ENCODE measurements around the gene TMC2.
"Not testable (repeated sequence)": the region's sequence is repeated elsewhere in the genome, so short reads cannot be mapped to it uniquely, and the experiment has no call there.

Gene TMC2

DNA sequence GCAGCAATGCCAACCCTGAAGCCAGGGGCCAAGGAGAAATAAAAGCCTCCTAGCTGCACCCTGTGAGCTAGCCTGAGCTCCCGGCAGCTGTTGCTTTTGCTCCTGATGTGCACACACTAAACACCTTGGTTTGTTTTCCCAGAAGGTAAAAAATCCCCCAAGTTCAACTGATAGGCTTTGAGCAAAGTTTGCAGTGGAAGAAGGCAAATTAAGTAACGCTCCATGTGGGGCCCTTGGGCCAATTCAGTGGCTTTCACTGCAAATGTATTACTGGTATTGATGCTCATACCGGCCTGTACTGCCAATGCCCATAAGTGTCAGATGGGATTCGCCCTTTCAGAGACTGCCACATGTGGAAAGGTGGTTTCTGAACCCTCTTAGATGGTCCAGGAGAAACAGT, 137.1 kb downstream of the TMC2 start:
- no peak for DNase-seq

DNA sequence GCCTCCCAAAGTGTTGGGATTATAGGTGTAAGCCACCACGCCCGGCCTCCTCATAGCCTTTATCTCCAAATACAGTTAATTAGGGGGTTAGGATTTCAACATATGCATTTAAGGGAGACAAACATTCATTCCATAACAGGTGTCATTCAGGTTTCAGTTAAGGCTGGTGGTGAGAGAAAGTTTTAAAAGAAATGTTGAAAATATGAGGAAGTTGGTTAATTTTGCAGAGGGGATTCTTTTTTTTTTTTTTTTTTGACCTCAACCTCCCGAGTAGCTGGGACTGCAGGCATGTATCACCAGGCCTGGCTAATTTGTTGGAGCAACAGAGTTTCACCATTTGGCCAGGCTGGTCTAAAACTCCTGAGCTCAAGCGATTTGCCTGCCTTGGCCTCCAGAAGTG, 143.7 kb downstream of the TMC2 start:
- DNase-seq: no peak

GRCh38 chr20:2682040-2682439, 145.7 kb downstream of the TMC2 start:
- not testable (repeated sequence) for DNase-seq

DNA sequence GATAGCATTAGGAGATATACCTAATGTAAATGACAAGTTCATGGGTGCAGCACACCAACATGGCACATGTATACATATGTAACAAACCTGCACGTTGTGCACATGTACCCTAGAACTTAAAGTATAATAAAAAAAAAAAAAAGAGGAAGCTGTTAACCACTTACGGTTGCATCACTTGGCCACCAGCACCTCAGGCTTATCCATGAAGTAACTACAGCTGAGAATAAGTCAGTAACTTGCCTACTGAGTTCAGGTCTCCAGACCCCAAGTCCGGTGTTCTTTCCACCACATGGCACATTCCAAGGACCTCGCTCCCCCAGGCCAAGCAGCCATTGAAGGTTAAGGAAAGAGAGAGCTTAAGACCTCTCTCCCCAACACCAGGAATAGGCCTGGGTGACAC, 148.4 kb downstream of the TMC2 start:
- not testable (repeated sequence) for DNase-seq

DNA sequence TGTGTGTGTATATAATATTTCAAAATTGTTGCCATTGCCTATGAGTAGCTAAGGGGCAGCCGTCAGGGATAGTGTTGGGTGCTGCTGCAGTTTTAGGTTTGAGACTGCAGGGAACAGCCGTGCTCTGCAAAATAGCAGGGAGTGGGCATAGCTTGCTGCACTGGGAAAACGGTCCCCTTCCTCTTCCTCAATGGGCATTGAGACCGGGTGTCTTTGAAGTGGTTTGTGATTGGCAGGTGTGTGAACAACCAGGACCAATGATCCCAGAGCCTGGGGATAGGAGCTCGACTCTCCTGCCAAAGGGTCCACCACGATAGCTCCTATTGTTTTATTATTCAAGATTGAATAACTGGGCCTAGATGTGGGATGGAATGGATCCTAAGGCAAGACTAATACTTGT, 151.1 kb downstream of the TMC2 start:
- DNase-seq: no peak

DNA sequence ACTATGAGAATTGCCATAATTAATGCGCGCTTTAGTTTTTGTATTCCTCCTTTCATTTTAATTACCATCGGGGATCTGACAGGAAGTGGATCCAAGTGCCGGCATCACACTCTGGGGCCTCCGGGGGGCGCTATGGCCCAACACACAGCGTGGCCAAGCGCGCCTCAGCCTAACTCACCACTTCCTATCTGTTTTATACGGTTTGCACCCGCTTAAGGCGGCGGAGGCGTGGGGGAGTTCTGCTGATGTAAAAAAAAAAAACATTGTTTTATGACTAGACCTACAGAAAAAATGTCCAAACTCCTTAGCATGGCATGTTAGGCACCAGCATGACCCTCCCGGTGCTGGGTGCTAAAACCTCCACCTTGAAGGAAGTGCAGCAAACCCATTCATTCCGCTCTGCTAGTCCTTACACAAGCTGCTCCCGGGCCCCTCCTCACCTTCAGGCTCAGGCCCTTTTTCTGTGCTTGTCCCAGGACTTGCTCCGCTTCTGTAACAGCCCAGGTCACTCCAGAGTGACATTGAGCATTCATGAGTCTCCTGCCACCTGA, 151.7 kb downstream of the TMC2 start:
- peak in 1 of 2 experiments; percentile 16 for DNase-seq

GRCh38 chr20:2690213-2690612, 153.8 kb downstream of the TMC2 start:
- DNase-seq: no peak

DNA sequence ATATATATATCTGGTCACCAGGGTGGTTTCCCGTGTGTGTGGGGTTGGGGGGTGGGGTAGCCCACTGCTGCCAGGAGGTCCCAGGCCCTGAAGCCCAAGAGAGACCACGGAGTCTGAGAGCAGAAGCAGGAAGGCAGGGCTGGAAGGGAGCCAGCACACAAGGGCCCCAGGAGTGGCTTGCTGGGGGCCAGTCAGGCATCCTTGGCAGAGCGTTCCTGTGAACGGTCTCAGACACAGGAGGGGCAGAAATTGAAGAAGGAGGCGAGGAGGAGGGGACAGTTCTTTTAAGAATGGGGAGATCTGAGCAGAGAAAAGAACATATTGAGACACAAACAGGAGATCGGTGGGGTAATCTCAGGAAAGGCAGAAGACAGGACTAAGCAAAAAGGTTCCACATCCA, 154.3 kb downstream of the TMC2 start:
- DNase-seq: no peak

GRCh38 chr20:2691127-2691526, 154.8 kb downstream of the TMC2 start:
- DNase-seq: no peak
